NCI-H2196 (cell line): ENCODE data around the gene PDCD4.
A peak's percentile ranks its signal among the peaks of the same experiment; 100 is the strongest.

Experiments
- DNase-seq: peaks from one replicate; lab custom pipeline; 2025; ENCODE audit not compliant: unreplicated experiment; lab: John Stamatoyannopoulos, UW

Gene PDCD4

GRCh38 chr10:110841767-110842267 lies 29.9 kb upstream of the PDCD4 start:
- DNase-seq, result no peak

GRCh38 chr10:110842326-110842904 lies 29.3 kb upstream of the PDCD4 start:
- no peak for DNase-seq

GRCh38 chr10:110843031-110843430 lies 28.7 kb upstream of the PDCD4 start:
- DNase-seq, result no peak

- no peak for DNase-seq
Measured at GRCh38 chr10:110843796-110844616, 27.7 kb upstream of the PDCD4 start.

- DNase-seq, result no peak
Measured at GRCh38 chr10:110844617-110844881, 27.2 kb upstream of the PDCD4 start.

GRCh38 chr10:110845192-110845755 lies 26.5 kb upstream of the PDCD4 start:
- no peak for DNase-seq

DNA sequence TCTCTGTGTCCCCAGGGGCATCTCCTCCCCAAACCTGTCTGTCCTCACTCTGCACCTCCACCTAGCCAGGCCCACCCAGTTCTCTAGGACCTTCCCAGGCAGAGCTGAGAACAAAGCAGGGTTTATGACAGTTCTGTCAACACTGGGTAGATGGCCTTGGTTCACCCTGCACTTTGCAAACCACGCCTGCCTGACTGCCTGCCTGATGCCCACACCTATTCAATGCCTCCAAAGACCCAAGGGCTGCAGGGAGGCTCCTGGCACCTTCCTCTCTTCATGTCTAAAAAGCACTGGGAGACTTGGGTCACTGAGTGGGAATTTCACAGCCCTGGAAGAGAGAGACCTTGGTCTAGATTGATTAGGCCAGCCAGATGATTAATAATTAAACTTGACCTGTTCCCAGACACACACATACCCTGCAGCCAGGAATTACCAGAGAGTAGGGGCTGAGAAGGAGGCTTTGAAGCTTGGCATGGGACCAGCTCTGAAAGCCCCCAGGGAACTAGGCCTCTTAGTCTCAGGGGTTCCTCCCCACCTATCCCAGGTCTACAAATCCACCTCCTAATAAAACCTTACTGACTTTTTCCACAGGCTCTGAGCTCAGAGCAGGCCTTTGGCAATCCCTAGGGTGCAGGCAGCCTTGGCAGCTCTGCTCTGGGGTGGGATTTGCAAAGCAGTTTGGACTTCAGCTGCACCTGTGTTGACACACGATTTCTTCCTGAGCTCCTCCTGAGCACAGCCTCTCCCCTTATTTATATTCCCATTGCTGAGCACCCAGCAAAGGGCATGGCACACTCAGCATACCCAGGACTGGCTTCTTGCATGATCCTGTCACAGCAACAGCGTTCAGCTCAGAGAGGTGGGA lies 25.7 kb upstream of the PDCD4 start:
- DNase-seq, result no peak

GRCh38 chr10:110847374-110847773 lies 24.4 kb upstream of the PDCD4 start:
- no peak for DNase-seq

GRCh38 chr10:110848106-110848505 lies 23.6 kb upstream of the PDCD4 start:
- no peak for DNase-seq

GRCh38 chr10:110850099-110850498 lies 21.6 kb upstream of the PDCD4 start:
- DNase-seq, result no peak

DNA sequence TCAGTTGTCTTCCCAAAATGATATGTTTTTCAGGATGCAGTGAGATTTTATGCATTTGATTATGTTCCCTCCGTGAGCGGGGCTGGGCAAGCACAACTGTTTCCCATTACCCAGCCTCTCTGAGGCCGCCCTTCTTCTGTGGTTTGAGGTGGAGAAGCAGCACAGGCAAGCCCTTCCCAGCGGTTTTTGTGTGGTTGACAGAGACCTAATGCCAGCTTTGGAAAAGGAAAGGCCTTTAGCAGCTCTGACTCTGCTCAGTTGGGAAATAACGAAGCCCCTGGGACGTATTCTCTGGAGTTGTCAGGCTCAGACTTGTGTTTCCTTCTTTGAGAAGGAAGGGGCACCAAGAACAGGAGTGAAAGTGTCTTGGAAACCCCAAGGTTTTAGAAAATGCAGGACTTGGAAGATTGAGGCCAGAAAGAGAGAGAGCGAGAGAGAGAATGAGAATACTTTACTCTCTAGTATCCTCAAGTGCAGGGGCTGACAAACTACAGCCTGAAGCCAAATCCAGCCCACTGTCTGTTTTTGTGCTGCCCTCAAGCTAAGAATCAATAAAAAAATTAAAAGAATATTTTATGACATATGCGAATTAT lies 20.6 kb upstream of the PDCD4 start:
- DNase-seq, result no peak

DNA sequence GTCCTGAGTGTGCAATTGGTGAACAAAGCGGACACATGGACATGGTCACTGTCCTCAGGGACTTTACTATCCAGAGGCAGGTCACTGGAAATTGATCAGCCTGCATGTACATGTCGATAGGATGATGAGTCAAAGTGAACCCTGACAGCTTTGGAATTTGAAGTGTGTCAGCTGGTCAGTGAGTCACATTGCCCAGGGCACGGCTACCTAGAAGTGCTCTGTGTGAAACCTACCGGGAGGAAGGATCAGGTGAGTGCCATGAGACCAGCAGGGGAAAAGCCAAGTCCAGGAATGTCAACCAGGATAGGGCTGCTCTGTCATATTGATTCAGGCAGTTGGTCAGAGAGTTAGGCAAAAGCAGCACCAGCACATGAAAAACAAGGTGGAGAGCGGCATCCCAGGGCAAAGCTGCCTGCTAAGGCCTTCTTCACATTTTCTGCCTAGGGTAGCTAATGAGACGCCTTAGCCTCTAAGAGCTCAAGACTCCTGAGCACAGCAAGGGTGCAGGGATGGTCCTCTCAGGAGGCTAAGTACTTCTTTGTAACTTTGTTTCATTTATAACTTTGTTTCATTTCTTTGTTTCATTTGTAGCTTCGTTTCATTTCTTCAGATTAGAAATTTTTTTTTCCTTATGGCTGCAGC lies 19.4 kb upstream of the PDCD4 start:
- no peak for DNase-seq

- DNase-seq, result no peak
Measured at GRCh38 chr10:110852947-110853346, 18.8 kb upstream of the PDCD4 start.

- no peak for DNase-seq
Measured at GRCh38 chr10:110853921-110854605, 17.7 kb upstream of the PDCD4 start.

GRCh38 chr10:110857265-110858171 lies 14.2 kb upstream of the PDCD4 start:
- peak; percentile 43 for DNase-seq

GRCh38 chr10:110858297-110858934 lies 13.3 kb upstream of the PDCD4 start:
- no peak for DNase-seq

DNA sequence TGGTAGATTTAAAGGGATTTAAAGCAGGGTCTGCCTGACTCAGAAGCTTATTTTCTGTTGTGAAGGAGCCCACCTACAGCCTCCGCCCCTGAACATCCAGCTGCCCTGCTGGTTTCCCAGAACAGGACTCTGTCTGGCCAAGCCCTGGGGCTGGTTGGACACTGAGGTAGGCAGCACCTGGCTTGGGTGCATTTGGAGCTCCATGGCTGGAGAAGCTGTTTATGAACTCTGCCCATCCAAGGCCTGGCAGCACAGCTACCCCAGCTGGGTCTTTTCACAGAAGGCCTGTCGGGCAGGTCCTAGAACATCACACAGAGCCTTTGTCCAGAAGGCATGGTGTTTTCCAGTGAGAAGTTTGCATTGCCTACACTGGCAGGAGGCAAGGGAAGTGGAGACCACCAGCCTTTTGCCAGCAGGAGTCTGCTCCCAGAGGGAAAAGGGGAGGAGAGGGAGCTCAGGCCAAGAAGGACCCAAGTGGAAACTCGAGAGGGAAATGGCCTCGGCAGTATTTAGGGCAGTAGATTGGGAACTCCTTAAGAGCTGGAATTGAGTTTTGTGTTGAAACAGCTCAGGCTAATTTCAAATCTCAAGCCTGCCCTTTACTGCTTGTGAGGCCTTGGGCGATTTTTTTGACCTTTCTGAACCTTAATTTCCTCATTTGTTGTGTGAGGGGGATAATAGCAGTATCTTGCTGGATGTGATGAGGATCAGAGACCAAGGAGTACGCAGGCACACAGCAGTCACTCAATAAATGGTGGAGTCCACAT lies 12.3 kb upstream of the PDCD4 start:
- DNase-seq, result no peak

GRCh38 chr10:110859973-110860376 lies 11.8 kb upstream of the PDCD4 start:
- no peak for DNase-seq
